ENCODE data around the gene PPARGC1A.

Gene PPARGC1A

GRCh38 chr4:23853986-23854660 is 35.7 kb downstream of the PPARGC1A start:
- Histone ChIP-seq H3K9me2 (replicated peaks; ENCODE audit: control insufficient read depth, low read length) (no peaks in the 10 kb centered on the region), H3F3A (ENCODE audit: control insufficient read depth, insufficient read depth) (no peaks in the 10 kb centered on the region), H3K36me3 (ENCODE audit: control insufficient read depth, low read length) (no peaks in the 10 kb centered on the region), H3K79me2 (ENCODE audit: control insufficient read depth, low read length) (no peaks in the 10 kb centered on the region), H3K9me3 (ENCODE audit: control insufficient read depth, insufficient read depth, low read length) (no peaks in the 10 kb centered on the region), H4K20me1 (ENCODE audit: control insufficient read depth, insufficient read depth, low read depth, low read length) (no peaks in the 10 kb centered on the region), H3K4me2 (ENCODE audit: low read length) (no peak overlapping the region), H3K4me1 (ENCODE audit: control insufficient read depth, low read length) (no peaks in the 10 kb centered on the region), H3K4me3 (ENCODE audit: low read length) (no peak overlapping the region), H3K27me3 (ENCODE audit: control insufficient read depth, low read length) (no peaks in the 10 kb centered on the region), H3K27ac (ENCODE audit: low read depth, low read length) (no peak overlapping the region)
- TF ChIP-seq, protein P1, sequence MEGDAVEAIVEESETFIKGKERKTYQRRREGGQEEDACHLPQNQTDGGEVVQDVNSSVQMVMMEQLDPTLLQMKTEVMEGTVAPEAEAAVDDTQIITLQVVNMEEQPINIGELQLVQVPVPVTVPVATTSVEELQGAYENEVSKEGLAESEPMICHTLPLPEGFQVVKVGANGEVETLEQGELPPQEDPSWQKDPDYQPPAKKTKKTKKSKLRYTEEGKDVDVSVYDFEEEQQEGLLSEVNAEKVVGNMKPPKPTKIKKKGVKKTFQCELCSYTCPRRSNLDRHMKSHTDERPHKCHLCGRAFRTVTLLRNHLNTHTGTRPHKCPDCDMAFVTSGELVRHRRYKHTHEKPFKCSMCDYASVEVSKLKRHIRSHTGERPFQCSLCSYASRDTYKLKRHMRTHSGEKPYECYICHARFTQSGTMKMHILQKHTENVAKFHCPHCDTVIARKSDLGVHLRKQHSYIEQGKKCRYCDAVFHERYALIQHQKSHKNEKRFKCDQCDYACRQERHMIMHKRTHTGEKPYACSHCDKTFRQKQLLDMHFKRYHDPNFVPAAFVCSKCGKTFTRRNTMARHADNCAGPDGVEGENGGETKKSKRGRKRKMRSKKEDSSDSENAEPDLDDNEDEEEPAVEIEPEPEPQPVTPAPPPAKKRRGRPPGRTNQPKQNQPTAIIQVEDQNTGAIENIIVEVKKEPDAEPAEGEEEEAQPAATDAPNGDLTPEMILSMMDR (IDR thresholded peaks at IDR 0.05; ENCODE audit: low read depth, low read length, poor library complexity, severe bottlenecking), result no peak
- no peak for TF ChIP-seq EZH2phosphoT487 (IDR thresholded peaks at IDR 0.05; ENCODE audit: borderline replicate concordance, low read length)

DNA sequence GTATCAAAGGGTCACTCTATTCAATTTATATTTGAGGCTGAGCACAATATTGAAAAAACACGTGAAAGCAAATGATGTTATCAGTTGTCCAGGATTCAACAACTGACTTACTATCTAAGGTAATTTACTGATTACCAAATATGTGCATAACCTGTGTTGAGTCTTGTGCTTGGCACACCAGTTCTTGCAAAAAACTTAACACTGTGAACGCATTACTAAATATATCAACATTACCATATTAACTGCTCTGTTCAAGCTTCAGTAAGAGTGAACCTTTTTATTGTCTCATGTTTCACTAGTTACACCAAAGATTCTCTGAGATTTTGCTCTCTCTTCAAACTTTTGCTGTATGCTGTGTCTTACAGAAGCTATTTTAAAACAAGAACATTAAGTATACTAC is 38.4 kb downstream of the PPARGC1A start:
- Histone ChIP-seq H3K9me2 (replicated peaks; ENCODE audit: control insufficient read depth, low read length) (no peaks in the 10 kb centered on the region), H3K4me1 (ENCODE audit: control insufficient read depth, low read length) (no peaks in the 10 kb centered on the region), H3K4me3 (ENCODE audit: low read length) (no peak overlapping the region), H3F3A (ENCODE audit: control insufficient read depth, insufficient read depth) (no peaks in the 10 kb centered on the region), H3K79me2 (ENCODE audit: control insufficient read depth, low read length) (no peaks in the 10 kb centered on the region), H3K9me3 (ENCODE audit: control insufficient read depth, insufficient read depth, low read length) (no peaks in the 10 kb centered on the region), H3K27ac (ENCODE audit: low read depth, low read length) (no peak overlapping the region), H3K27me3 (ENCODE audit: control insufficient read depth, low read length) (no peaks in the 10 kb centered on the region), H3K4me2 (ENCODE audit: low read length) (no peak overlapping the region), H4K20me1 (ENCODE audit: control insufficient read depth, insufficient read depth, low read depth, low read length) (no peaks in the 10 kb centered on the region), H3K36me3 (ENCODE audit: control insufficient read depth, low read length) (no peaks in the 10 kb centered on the region)
- TF ChIP-seq, protein P1 (IDR thresholded peaks at IDR 0.05; ENCODE audit: low read depth, low read length, poor library complexity, severe bottlenecking), result no peak
- no peak for TF ChIP-seq EZH2phosphoT487 (IDR thresholded peaks at IDR 0.05; ENCODE audit: borderline replicate concordance, low read length)

- Histone ChIP-seq H3K4me1 (ENCODE audit: control insufficient read depth, low read length) (no peaks in the 10 kb centered on the region), H4K20me1 (ENCODE audit: control insufficient read depth, insufficient read depth, low read depth, low read length) (no peaks in the 10 kb centered on the region), H3K36me3 (ENCODE audit: control insufficient read depth, low read length) (no peaks in the 10 kb centered on the region), H3F3A (ENCODE audit: control insufficient read depth, insufficient read depth) (no peaks in the 10 kb centered on the region), H3K79me2 (ENCODE audit: control insufficient read depth, low read length) (no peaks in the 10 kb centered on the region), H3K27me3 (ENCODE audit: control insufficient read depth, low read length) (no peaks in the 10 kb centered on the region), H3K9me2 (replicated peaks; ENCODE audit: control insufficient read depth, low read length) (no peaks in the 10 kb centered on the region), H3K4me2 (ENCODE audit: low read length) (no peak overlapping the region), H3K4me3 (ENCODE audit: low read length) (no peak overlapping the region), H3K27ac (ENCODE audit: low read depth, low read length) (no peak overlapping the region), H3K9me3 (ENCODE audit: control insufficient read depth, insufficient read depth, low read length) (no peaks in the 10 kb centered on the region)
- TF ChIP-seq, protein P1 (IDR thresholded peaks at IDR 0.05; ENCODE audit: low read depth, low read length, poor library complexity, severe bottlenecking), result no peak
- TF ChIP-seq EZH2phosphoT487 (IDR thresholded peaks at IDR 0.05; ENCODE audit: borderline replicate concordance, low read length), result no peak
These were observed 42.7 kb downstream of the PPARGC1A start for GRCh38 chr4:23847158-23847557.

Measured in DOHH2 (cell line).